Testis (tissue), 3 donors: ENCODE data around the gene SHROOM3. TPM values are rescaled to one million over a fixed set of nuclear protein-coding genes. Genes with fewer than 3 reads are reported as not detected.

Experiments
- DNase-seq: peaks from one replicate; pipeline ENCODE4 v3.0.0-alpha.2; 2019
- H3K27ac ChIP-seq, 2 donors: fragments of 200-600 bp; sonication (generic); one replicate each; pipeline ENCODE4 v1.5.1; 2019
- H3K27me3 ChIP-seq: fragments of 200-600 bp; sonication (generic); one replicate; pipeline ENCODE4 v1.5.1; 2019
- H3K36me3 ChIP-seq: fragments of 200-600 bp; sonication (generic); one replicate; pipeline ENCODE4 v1.5.1; 2017; ENCODE audit warnings: low read depth; ENCODE audit errors: missing control alignments
- H3K4me1 ChIP-seq: fragments of 200-600 bp; sonication (generic); one replicate; pipeline ENCODE4 v1.5.1; 2019
- H3K4me3 ChIP-seq, 2 donors: fragments of 200-600 bp; sonication (generic); one replicate each; pipeline ENCODE4 v1.5.1; 2017 to 2019
- H3K9me3 ChIP-seq: fragments of 200-600 bp; sonication (generic); one replicate; pipeline ENCODE4 v1.5.1; 2017
- POLR2A ChIP-seq: fragments of 450-650 bp; IDR thresholded peaks from one replicate; pipeline ENCODE4 v1.6.1; 2017; ENCODE audit warnings: antibody characterized with exemption, mild to moderate bottlenecking, moderate library complexity
- WGBS, 2 donors: methylation state at CpG; one replicate each; pipeline ENCODE4 v1.1.5; 2018; 5-methylcytosine and 5-hydroxymethylcytosine counted together
- intact Hi-C: fragments of 100-400 bp; cut with DNase I; formaldehyde crosslinking; loops from one replicate; pipeline ENCODE4 v1.15.1; 2023; ENCODE audit warnings: low total_unique reads
- polyA plus RNA-seq: library from polyadenylated mRNA; stranded (reverse); fragments of 350-450 nt; fragmentation: Illumina TruSeq; extraction: RNeasy Lipid Tissue Mini Kit (QIAGEN cat#74804); gene quantifications from one replicate; pipeline ENCODE4 v1.2.3, GENCODE V29; 2014; ENCODE audit warnings: low read depth, low replicate concordance; ENCODE audit not compliant: insufficient read depth
- total RNA-seq, 2 donors: library from RNA; depleted of rRNA; stranded (reverse); fragments of >200 nt; gene quantifications; one replicate each; pipeline ENCODE4 v1.2.3, GENCODE V29; 2016
- TF ChIP-seq, protein P1 (sequence below), 3 experiments: fragments of 450-650 bp in 2 of 3; fragments of 200-600 bp in 1 of 3; sonication (generic) in 1 of 3; IDR thresholded peaks; one replicate each; pipeline ENCODE4 v1.5.1; 2016 to 2019; ENCODE audit warnings: antibody characterized with exemption in 3 of 3, mild to moderate bottlenecking in 2 of 3, moderate library complexity in 1 of 3

The SHROOM3 gene
- total and polyA plus RNA-seq, 3 donors from 2014 or later = 3.9 to 7.2 (median 6.4) TPM

DNA sequence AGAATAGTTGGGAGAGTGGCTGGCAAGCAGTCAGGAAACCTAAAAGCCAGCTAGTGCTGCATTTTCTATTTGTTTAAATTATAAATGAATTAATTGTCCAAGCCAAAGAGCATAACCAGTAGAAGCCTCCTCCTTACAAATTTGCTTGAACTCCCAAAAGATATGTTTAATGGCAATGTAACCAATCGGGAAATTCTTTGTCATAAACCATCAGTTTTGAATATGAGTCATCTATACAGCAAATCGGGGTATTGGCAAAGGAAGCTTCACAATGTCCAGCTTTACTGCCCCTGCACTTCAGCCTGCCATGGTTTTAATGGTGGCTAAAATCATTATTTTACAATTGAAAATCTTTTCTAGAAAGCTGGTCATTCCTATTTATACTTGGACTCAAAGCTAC lies 216.6 kb downstream of the SHROOM3 start:
- no peak for DNase-seq
- H3K36me3 ChIP-seq = no peaks in the 10 kb centered on the region
- intact Hi-C loops = no loop called here
- no peaks in the 10 kb centered on the region for H3K27me3 ChIP-seq
- TF ChIP-seq POLR2A = no peak
- TF ChIP-seq, protein P1, sequence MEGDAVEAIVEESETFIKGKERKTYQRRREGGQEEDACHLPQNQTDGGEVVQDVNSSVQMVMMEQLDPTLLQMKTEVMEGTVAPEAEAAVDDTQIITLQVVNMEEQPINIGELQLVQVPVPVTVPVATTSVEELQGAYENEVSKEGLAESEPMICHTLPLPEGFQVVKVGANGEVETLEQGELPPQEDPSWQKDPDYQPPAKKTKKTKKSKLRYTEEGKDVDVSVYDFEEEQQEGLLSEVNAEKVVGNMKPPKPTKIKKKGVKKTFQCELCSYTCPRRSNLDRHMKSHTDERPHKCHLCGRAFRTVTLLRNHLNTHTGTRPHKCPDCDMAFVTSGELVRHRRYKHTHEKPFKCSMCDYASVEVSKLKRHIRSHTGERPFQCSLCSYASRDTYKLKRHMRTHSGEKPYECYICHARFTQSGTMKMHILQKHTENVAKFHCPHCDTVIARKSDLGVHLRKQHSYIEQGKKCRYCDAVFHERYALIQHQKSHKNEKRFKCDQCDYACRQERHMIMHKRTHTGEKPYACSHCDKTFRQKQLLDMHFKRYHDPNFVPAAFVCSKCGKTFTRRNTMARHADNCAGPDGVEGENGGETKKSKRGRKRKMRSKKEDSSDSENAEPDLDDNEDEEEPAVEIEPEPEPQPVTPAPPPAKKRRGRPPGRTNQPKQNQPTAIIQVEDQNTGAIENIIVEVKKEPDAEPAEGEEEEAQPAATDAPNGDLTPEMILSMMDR (IDR thresholded peaks at IDR 0.05) = no peak
- H3K27ac ChIP-seq = no peak overlapping the region
- 82 to 89% methylated on average over 2 of the region's 2 CpGs for WGBS, 2 donors
- H3K9me3 ChIP-seq = no peaks in the 10 kb centered on the region
- no peaks in the 10 kb centered on the region for H3K4me1 ChIP-seq
- no peak overlapping the region for H3K4me3 ChIP-seq

DNA sequence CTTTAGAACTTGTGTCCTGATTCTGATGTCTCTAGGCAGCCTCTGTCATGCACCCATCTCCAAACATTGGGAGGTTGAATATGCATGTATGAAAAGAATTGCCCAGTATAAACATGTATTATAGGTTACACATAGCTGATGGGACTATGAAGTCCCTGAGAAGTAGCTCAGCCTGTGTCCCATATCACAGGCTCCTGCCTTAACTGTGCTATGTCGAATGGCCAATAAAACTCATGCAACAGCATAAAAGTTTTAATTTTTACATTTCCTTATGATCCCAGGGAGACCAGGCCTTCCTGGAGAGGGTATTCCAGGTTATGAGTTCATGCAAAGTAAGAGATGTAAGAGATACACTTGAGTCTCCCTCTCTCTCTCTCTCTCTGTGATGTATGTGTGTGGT lies 217.4 kb downstream of the SHROOM3 start:
- Histone ChIP-seq H3K27ac (no peak overlapping the region), H3K9me3 (no peaks in the 10 kb centered on the region), H3K27me3 (no peaks in the 10 kb centered on the region), H3K4me1 (no peaks in the 10 kb centered on the region), H3K4me3 (no peak overlapping the region), H3K36me3 (no peaks in the 10 kb centered on the region)
- 85 to 86% methylated on average over 1 of the region's 1 CpG for WGBS, 2 donors
- TF ChIP-seq, protein P1 (IDR thresholded peaks at IDR 0.05) = no peak
- no peak for TF ChIP-seq POLR2A
- intact Hi-C loops = no loop called here
- DNase-seq = no peak

DNA sequence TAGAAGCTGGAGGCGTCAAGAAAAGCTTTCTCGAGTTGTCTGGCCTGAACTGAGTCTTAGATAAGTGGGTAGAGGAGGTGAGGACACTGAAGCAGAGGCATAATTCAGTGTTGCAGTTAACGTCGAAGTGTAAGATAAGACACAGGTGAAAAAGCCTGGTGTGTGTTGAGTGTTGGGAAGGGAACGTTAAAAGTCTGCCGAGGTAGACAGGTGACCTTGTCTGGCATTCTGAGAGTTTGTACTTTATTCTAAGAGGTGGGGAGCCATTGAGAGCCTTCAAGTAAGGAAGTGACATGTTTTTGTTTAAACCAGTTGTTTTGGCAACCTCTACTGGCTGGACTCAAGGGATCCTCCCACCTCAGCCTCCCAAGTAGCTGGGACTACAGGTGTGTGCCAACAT lies 219.1 kb downstream of the SHROOM3 start:
- intact Hi-C loops = no loop called here
- Histone ChIP-seq H3K9me3 (no peaks in the 10 kb centered on the region), H3K27me3 (no peaks in the 10 kb centered on the region), H3K4me1 (no peaks in the 10 kb centered on the region), H3K36me3 (no peaks in the 10 kb centered on the region), H3K4me3 (no peak overlapping the region), H3K27ac (no peak overlapping the region)
- TF ChIP-seq, protein P1 (IDR thresholded peaks at IDR 0.05) = no peak
- no peak for TF ChIP-seq POLR2A
- WGBS, 2 donors = 65 to 79% methylated on average over 6 of the region's 6 CpGs
- DNase-seq = no peak

DNA sequence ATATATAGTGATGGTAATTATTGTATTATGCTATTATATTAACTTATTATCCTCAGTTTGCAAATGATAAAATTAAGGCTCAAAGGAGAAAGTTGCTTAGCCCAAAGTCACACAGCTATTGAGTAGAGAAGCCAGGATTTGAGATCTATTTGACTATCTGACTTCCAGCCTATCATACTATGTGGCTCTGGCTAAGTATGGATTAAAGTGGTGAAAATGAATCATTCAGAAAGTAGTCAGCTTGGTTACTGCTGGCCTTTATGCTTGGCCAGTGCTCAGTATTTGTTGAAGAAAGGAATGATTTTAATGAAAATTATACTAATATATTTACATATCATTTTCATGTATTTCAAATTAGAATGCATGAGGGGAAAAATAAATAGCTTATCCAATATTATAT lies 219.8 kb downstream of the SHROOM3 start:
- Histone ChIP-seq H3K27me3 (no peaks in the 10 kb centered on the region), H3K36me3 (no peaks in the 10 kb centered on the region), H3K4me1 (no peaks in the 10 kb centered on the region), H3K9me3 (no peaks in the 10 kb centered on the region), H3K4me3 (no peak overlapping the region), H3K27ac (no peak overlapping the region)
- DNase-seq = no peak
- TF ChIP-seq, protein P1 (IDR thresholded peaks at IDR 0.05) = no peak
- TF ChIP-seq POLR2A = no peak
- intact Hi-C loops = no loop called here

DNA sequence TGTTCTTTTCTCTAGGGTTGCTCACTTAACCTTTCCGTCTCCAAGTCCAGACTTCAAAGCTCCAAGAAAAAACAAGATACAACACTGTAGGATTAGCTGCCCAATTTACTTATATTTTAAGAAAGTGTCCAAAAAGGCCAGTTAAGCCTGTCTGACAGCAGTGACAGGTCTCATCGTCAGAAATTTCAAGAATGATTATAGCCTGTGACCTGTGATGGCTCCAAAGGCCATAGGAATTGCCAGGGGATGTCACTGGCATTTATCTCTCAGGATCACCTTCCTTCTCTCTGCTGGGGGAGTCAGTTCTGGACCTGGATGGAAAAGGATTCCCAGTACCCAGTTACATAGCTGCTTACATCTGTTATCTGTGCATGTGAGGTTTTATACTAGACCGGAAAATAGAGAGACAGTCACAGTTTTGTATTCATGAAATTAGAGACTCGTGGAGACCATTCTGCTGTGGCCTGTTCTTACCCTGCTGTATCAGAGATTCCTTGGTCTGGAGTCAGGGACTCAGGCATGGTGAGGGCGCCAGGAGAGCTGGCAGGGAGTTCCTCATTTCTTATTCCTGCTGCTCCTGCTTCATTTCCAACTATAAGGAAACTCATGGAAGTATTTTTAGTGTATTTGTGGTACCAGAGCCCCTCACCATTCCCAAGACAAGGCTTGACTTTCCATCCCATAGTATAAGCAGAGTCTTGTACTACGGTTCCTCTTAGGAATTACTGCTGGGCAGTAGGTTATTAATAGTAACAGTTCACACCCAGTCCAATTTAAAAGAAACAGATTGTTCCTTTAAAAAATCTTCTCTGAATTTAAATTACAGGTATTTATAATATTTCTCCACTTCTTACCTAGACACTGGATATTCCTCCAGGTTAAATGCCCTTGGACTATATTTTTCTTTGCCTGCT lies 220.8 kb downstream of the SHROOM3 start:
- 71 to 77% methylated on average over 6 of the region's 6 CpGs for whole genome bisulfite sequencing, 2 donors
- Histone ChIP-seq H3K36me3 (no peaks in the 10 kb centered on the region), H3K27ac (no peak overlapping the region), H3K27me3 (no peaks in the 10 kb centered on the region), H3K4me1 (no peaks in the 10 kb centered on the region), H3K9me3 (no peaks in the 10 kb centered on the region), H3K4me3 (no peak overlapping the region)
- no peak for TF ChIP-seq POLR2A
- TF ChIP-seq, protein P1 (IDR thresholded peaks at IDR 0.05) = no peak
- DNase-seq = no peak
- intact Hi-C loops = no loop called here
